Measurements from ENCODE around the gene PCK1. TPM values are rescaled to one million over a fixed set of nuclear protein-coding genes. Genes with fewer than 3 reads are reported as not detected.

The PCK1 gene
- total RNA-seq, 1 donor from 2014 or later: 8.4 TPM

GRCh38 chr20:57594092-57594951, 33.4 kb downstream of the PCK1 start:
- Histone ChIP-seq H3K4me1 (ENCODE audit: control insufficient read depth in 3 of 3, insufficient read depth in 3 of 3, low read length in 3 of 3) (peaks cover 0 to 3% (median 0%) of the 10 kb centered on the region in 3 donors), H3K9ac (ENCODE audit: low read depth in 1 of 3, low read length in 3 of 3) (no peak overlapping the region), H3K27me3 (ENCODE audit: control insufficient read depth in 3 of 3, insufficient read depth in 3 of 3, low read length in 3 of 3) (peaks cover 0 to 18% (median 4%) of the 10 kb centered on the region in 3 donors), H3K4me3 (ENCODE audit: low read length in 3 of 3) (no peak overlapping the region), H3K36me3 (ENCODE audit: control insufficient read depth in 3 of 3, insufficient read depth in 3 of 3, low read length in 3 of 3) (no peaks in the 10 kb centered on the region), H3K9me3 (ENCODE audit: control insufficient read depth in 3 of 3, low read length in 3 of 3) (no peaks in the 10 kb centered on the region), H3K27ac (ENCODE audit: low read depth, low read length) (no peak overlapping the region)

- H3K36me3 ChIP-seq (ENCODE audit: control insufficient read depth in 3 of 3, insufficient read depth in 3 of 3, low read length in 3 of 3): no peaks in the 10 kb centered on the region
- no peak overlapping the region for H3K27ac ChIP-seq (ENCODE audit: low read depth, low read length)
- H3K4me1 ChIP-seq (ENCODE audit: control insufficient read depth in 3 of 3, insufficient read depth in 3 of 3, low read length in 3 of 3): peaks cover 0 to 3% (median 0%) of the 10 kb centered on the region in 3 donors
- no peaks in the 10 kb centered on the region for H3K9me3 ChIP-seq (ENCODE audit: control insufficient read depth in 3 of 3, low read length in 3 of 3)
- H3K27me3 ChIP-seq (ENCODE audit: control insufficient read depth in 3 of 3, insufficient read depth in 3 of 3, low read length in 3 of 3): peaks cover 0 to 18% (median 4%) of the 10 kb centered on the region in 3 donors
- H3K9ac ChIP-seq (ENCODE audit: low read depth in 1 of 3, low read length in 3 of 3): no peak overlapping the region
- H3K4me3 ChIP-seq (ENCODE audit: low read length in 3 of 3): no peak overlapping the region
Observed at GRCh38 chr20:57595041-57596030, 34.4 kb downstream of the PCK1 start.

GRCh38 chr20:57596358-57596757, 35.4 kb downstream of the PCK1 start:
- Histone ChIP-seq H3K4me3 (ENCODE audit: low read length in 3 of 3) (no peak overlapping the region), H3K27me3 (ENCODE audit: control insufficient read depth in 3 of 3, insufficient read depth in 3 of 3, low read length in 3 of 3) (peaks cover 0 to 15% (median 4%) of the 10 kb centered on the region in 3 donors), H3K4me1 (ENCODE audit: control insufficient read depth in 3 of 3, insufficient read depth in 3 of 3, low read length in 3 of 3) (peaks cover 0 to 3% (median 0%) of the 10 kb centered on the region in 3 donors), H3K9ac (ENCODE audit: low read depth in 1 of 3, low read length in 3 of 3) (no peak overlapping the region), H3K9me3 (ENCODE audit: control insufficient read depth in 3 of 3, low read length in 3 of 3) (no peaks in the 10 kb centered on the region), H3K36me3 (ENCODE audit: control insufficient read depth in 3 of 3, insufficient read depth in 3 of 3, low read length in 3 of 3) (no peaks in the 10 kb centered on the region), H3K27ac (ENCODE audit: low read depth, low read length) (no peak overlapping the region)

- no peak overlapping the region for H3K27ac ChIP-seq (ENCODE audit: low read depth, low read length)
- no peak overlapping the region for H3K9ac ChIP-seq (ENCODE audit: low read depth in 1 of 3, low read length in 3 of 3)
- H3K4me1 ChIP-seq (ENCODE audit: control insufficient read depth in 3 of 3, insufficient read depth in 3 of 3, low read length in 3 of 3): peaks cover 0 to 3% (median 0%) of the 10 kb centered on the region in 3 donors
- H3K4me3 ChIP-seq (ENCODE audit: low read length in 3 of 3): no peak overlapping the region
- peaks cover 0 to 15% (median 4%) of the 10 kb centered on the region in 3 donors for H3K27me3 ChIP-seq (ENCODE audit: control insufficient read depth in 3 of 3, insufficient read depth in 3 of 3, low read length in 3 of 3)
- no peaks in the 10 kb centered on the region for H3K36me3 ChIP-seq (ENCODE audit: control insufficient read depth in 3 of 3, insufficient read depth in 3 of 3, low read length in 3 of 3)
- no peaks in the 10 kb centered on the region for H3K9me3 ChIP-seq (ENCODE audit: control insufficient read depth in 3 of 3, low read length in 3 of 3)
Observed at GRCh38 chr20:57596998-57597939, 36.4 kb downstream of the PCK1 start.

GRCh38 chr20:57598060-57598459, 37.1 kb downstream of the PCK1 start:
- Histone ChIP-seq H3K9ac (ENCODE audit: low read depth in 1 of 3, low read length in 3 of 3) (no peak overlapping the region), H3K4me3 (ENCODE audit: low read length in 3 of 3) (no peak overlapping the region), H3K9me3 (ENCODE audit: control insufficient read depth in 3 of 3, low read length in 3 of 3) (no peaks in the 10 kb centered on the region), H3K27me3 (ENCODE audit: control insufficient read depth in 3 of 3, insufficient read depth in 3 of 3, low read length in 3 of 3) (peaks cover 0 to 15% (median 8%) of the 10 kb centered on the region in 3 donors), H3K4me1 (ENCODE audit: control insufficient read depth in 3 of 3, insufficient read depth in 3 of 3, low read length in 3 of 3) (peaks cover 0 to 3% (median 0%) of the 10 kb centered on the region in 3 donors), H3K36me3 (ENCODE audit: control insufficient read depth in 3 of 3, insufficient read depth in 3 of 3, low read length in 3 of 3) (no peaks in the 10 kb centered on the region), H3K27ac (ENCODE audit: low read depth, low read length) (no peak overlapping the region)

GRCh38 chr20:57598491-57598890, 37.6 kb downstream of the PCK1 start:
- Histone ChIP-seq H3K4me3 (ENCODE audit: low read length in 3 of 3) (no peak overlapping the region), H3K9me3 (ENCODE audit: control insufficient read depth in 3 of 3, low read length in 3 of 3) (no peaks in the 10 kb centered on the region), H3K27ac (ENCODE audit: low read depth, low read length) (no peak overlapping the region), H3K4me1 (ENCODE audit: control insufficient read depth in 3 of 3, insufficient read depth in 3 of 3, low read length in 3 of 3) (peaks cover 0 to 3% (median 0%) of the 10 kb centered on the region in 3 donors), H3K36me3 (ENCODE audit: control insufficient read depth in 3 of 3, insufficient read depth in 3 of 3, low read length in 3 of 3) (no peaks in the 10 kb centered on the region), H3K9ac (ENCODE audit: low read depth in 1 of 3, low read length in 3 of 3) (no peak overlapping the region), H3K27me3 (ENCODE audit: control insufficient read depth in 3 of 3, insufficient read depth in 3 of 3, low read length in 3 of 3) (peaks cover 0 to 12% (median 8%) of the 10 kb centered on the region in 3 donors)

- H3K36me3 ChIP-seq (ENCODE audit: control insufficient read depth in 3 of 3, insufficient read depth in 3 of 3, low read length in 3 of 3): no peaks in the 10 kb centered on the region
- H3K4me1 ChIP-seq (ENCODE audit: control insufficient read depth in 3 of 3, insufficient read depth in 3 of 3, low read length in 3 of 3): peaks cover 0 to 3% (median 0%) of the 10 kb centered on the region in 3 donors
- no peaks in the 10 kb centered on the region for H3K9me3 ChIP-seq (ENCODE audit: control insufficient read depth in 3 of 3, low read length in 3 of 3)
- no peak overlapping the region for H3K27ac ChIP-seq (ENCODE audit: low read depth, low read length)
- H3K9ac ChIP-seq (ENCODE audit: low read depth in 1 of 3, low read length in 3 of 3): no peak overlapping the region
- H3K4me3 ChIP-seq (ENCODE audit: low read length in 3 of 3): no peak overlapping the region
- H3K27me3 ChIP-seq (ENCODE audit: control insufficient read depth in 3 of 3, insufficient read depth in 3 of 3, low read length in 3 of 3): peaks cover 0 to 4% (median 3%) of the 10 kb centered on the region in 3 donors
Observed at GRCh38 chr20:57600320-57601210, 39.7 kb downstream of the PCK1 start.

- Histone ChIP-seq H3K4me1 (ENCODE audit: control insufficient read depth in 3 of 3, insufficient read depth in 3 of 3, low read length in 3 of 3) (peaks cover 0 to 3% (median 0%) of the 10 kb centered on the region in 3 donors), H3K9ac (ENCODE audit: low read depth in 1 of 3, low read length in 3 of 3) (no peak overlapping the region), H3K4me3 (ENCODE audit: low read length in 3 of 3) (no peak overlapping the region), H3K27ac (ENCODE audit: low read depth, low read length) (no peak overlapping the region), H3K27me3 (ENCODE audit: control insufficient read depth in 3 of 3, insufficient read depth in 3 of 3, low read length in 3 of 3) (peaks cover 0 to 4% (median 3%) of the 10 kb centered on the region in 3 donors), H3K36me3 (ENCODE audit: control insufficient read depth in 3 of 3, insufficient read depth in 3 of 3, low read length in 3 of 3) (no peaks in the 10 kb centered on the region), H3K9me3 (ENCODE audit: control insufficient read depth in 3 of 3, low read length in 3 of 3) (no peaks in the 10 kb centered on the region)
Observed at GRCh38 chr20:57601211-57601570, 40.3 kb downstream of the PCK1 start.

Measured in skeletal muscle tissue (tissue), 4 donors.